Measurements from ENCODE around the gene ARNT2. TPM values are rescaled to one million over a fixed set of nuclear protein-coding genes. Genes with fewer than 3 reads are reported as not detected.

The ARNT2 gene
- polyA plus RNA-seq, 1 of the 3 experiments (the other 2 are of a cell fraction) = 17.0 TPM

DNA sequence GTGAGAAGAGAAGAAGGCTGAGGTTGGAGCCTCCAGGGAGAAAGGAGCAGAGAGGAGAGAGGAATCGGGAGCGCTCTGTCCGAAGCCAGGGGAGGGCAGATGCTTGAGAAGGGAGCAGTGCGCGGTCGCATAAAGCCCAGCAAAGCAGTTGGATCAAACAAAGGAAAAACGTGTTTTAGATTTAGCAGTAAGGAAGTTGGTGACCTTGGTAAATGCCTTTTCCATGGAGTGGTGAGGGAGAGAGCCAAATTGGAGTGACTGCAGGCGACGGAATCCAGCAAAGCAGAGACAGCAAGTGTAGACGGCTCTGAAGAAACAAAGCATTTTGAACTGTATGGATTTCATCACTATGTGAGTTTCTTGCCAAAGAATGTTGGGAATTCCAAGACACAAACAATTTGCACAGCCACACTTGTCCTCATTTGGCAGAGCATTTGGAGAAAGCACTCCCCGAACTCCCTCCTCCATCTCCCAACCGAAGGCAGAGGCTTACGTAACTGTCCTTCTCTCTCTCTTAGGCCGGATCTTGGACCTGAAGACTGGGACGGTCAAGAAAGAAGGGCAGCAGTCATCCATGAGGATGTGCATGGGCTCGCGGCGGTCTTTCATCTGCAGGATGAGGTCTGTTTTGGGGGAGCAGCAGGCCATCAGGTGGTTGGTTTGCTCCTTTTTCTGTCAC lies 103.6 kb downstream of the ARNT2 start:
- no peaks in the 10 kb centered on the region for H3F3A ChIP-seq (replicated peaks; ENCODE audit: insufficient read depth)
- POLR2A ChIA-PET = no interaction called here
- H3K9me2 ChIP-seq = no peaks in the 10 kb centered on the region
- no peaks in the 10 kb centered on the region for H3K27me3 ChIP-seq (ENCODE audit: insufficient read depth)
- no peak overlapping the region for H3K9ac ChIP-seq
- no peaks in the 10 kb centered on the region for H3K79me2 ChIP-seq (ENCODE audit: insufficient read depth)
- 85% methylated on average over 18 of the region's 18 CpGs for WGBS (ENCODE audit: low lambda C conversion rate)
- peaks cover 0 to 9% of the 10 kb centered on the region in 2 experiments; a peak in 1 of 4 replicates for H3K4me1 ChIP-seq (ENCODE audit: control insufficient read depth in 1 of 2, insufficient read depth in 2 of 2, low read depth in 1 of 2, low read length in 1 of 2)
- H3K4me2 ChIP-seq = no peak overlapping the region
- CTCF ChIA-PET = interaction anchor here (2.9 kb wide), 1 partner anchor 52 kb away, joined by 8 read pairs; no protein-coding TSS in a partner anchor
- H3K36me3 ChIP-seq (replicated peaks in 1 of 2; ENCODE audit: control insufficient read depth in 1 of 2, insufficient read depth in 2 of 2, low read length in 1 of 2) = peaks cover 0 to 13% of the 10 kb centered on the region in 2 experiments
- no peak overlapping the region for H3K4me3 ChIP-seq (ENCODE audit: low read depth in 2 of 2, low read length in 1 of 2)
- no peak for DNase-seq
- H3K9me3 ChIP-seq = no peaks in the 10 kb centered on the region
- H4K20me1 ChIP-seq (ENCODE audit: insufficient read depth) = no peaks in the 10 kb centered on the region
- H3K27ac ChIP-seq (ENCODE audit: low read depth in 2 of 2, low read length in 1 of 2) = peak overlapping the region in 1 of 2 experiments; percentile 25; a peak in 1 of 4 replicates
- TF ChIP-seq EP300 (IDR thresholded peaks at IDR 0.05; ENCODE audit: borderline replicate concordance in 1 of 2, low read depth in 1 of 2, low read length in 1 of 2) = peak in 1 of 2 experiments; percentile 39; a peak in 1 of 4 replicates
- TF ChIP-seq TCF12 (IDR thresholded peaks at IDR 0.05) = peak; percentile 58; the same call in 1 of the 2 replicates
- peak; percentile 46 for TF ChIP-seq NFIC (IDR thresholded peaks at IDR 0.05; ENCODE audit: borderline replicate concordance)
- TF ChIP-seq, protein P1, sequence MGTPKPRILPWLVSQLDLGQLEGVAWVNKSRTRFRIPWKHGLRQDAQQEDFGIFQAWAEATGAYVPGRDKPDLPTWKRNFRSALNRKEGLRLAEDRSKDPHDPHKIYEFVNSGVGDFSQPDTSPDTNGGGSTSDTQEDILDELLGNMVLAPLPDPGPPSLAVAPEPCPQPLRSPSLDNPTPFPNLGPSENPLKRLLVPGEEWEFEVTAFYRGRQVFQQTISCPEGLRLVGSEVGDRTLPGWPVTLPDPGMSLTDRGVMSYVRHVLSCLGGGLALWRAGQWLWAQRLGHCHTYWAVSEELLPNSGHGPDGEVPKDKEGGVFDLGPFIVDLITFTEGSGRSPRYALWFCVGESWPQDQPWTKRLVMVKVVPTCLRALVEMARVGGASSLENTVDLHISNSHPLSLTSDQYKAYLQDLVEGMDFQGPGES (IDR thresholded peaks at IDR 0.05; ENCODE audit: low read depth, low read length) = no peak
- no peak overlapping the region for H2AFZ ChIP-seq (ENCODE audit: low read depth)

DNA sequence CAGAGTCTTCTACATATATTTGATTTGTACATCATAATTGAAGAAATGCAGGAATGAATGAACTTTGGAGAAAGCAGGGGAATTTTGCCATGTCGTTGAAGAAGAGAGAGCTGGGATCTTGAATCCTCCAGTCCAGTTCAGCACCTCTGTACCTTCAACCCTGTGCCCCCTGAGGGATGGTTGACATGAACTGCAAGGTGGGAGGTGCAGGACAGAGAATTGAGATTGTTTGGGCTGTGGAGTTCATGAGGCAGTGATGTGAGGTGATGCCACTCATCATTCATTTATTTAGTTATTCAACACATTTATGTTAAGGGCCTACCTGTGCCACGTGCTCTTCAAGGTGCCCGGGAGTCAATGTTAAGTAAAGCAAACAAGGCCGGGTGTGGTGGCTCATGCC lies 104.6 kb downstream of the ARNT2 start:
- H3K36me3 ChIP-seq (replicated peaks in 1 of 2; ENCODE audit: control insufficient read depth in 1 of 2, insufficient read depth in 2 of 2, low read length in 1 of 2) = peaks cover 0 to 13% of the 10 kb centered on the region in 2 experiments
- H3K27ac ChIP-seq (ENCODE audit: low read depth in 2 of 2, low read length in 1 of 2) = no peak overlapping the region
- no peak for TF ChIP-seq NRF1 (IDR thresholded peaks at IDR 0.05; ENCODE audit: low read depth, low read length)
- no peak for TF ChIP-seq RXRA (IDR thresholded peaks at IDR 0.05; ENCODE audit: borderline replicate concordance, low read depth)
- TF ChIP-seq, protein P2, sequence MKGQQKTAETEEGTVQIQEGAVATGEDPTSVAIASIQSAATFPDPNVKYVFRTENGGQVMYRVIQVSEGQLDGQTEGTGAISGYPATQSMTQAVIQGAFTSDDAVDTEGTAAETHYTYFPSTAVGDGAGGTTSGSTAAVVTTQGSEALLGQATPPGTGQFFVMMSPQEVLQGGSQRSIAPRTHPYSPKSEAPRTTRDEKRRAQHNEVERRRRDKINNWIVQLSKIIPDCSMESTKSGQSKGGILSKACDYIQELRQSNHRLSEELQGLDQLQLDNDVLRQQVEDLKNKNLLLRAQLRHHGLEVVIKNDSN (IDR thresholded peaks at IDR 0.05; ENCODE audit: borderline replicate concordance, low read depth) = no peak
- TF ChIP-seq, protein P3, sequence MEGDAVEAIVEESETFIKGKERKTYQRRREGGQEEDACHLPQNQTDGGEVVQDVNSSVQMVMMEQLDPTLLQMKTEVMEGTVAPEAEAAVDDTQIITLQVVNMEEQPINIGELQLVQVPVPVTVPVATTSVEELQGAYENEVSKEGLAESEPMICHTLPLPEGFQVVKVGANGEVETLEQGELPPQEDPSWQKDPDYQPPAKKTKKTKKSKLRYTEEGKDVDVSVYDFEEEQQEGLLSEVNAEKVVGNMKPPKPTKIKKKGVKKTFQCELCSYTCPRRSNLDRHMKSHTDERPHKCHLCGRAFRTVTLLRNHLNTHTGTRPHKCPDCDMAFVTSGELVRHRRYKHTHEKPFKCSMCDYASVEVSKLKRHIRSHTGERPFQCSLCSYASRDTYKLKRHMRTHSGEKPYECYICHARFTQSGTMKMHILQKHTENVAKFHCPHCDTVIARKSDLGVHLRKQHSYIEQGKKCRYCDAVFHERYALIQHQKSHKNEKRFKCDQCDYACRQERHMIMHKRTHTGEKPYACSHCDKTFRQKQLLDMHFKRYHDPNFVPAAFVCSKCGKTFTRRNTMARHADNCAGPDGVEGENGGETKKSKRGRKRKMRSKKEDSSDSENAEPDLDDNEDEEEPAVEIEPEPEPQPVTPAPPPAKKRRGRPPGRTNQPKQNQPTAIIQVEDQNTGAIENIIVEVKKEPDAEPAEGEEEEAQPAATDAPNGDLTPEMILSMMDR (IDR thresholded peaks at IDR 0.05) = no peak
- TF ChIP-seq JUND (IDR thresholded peaks at IDR 0.05) = no peak
- TF ChIP-seq, protein P4, sequence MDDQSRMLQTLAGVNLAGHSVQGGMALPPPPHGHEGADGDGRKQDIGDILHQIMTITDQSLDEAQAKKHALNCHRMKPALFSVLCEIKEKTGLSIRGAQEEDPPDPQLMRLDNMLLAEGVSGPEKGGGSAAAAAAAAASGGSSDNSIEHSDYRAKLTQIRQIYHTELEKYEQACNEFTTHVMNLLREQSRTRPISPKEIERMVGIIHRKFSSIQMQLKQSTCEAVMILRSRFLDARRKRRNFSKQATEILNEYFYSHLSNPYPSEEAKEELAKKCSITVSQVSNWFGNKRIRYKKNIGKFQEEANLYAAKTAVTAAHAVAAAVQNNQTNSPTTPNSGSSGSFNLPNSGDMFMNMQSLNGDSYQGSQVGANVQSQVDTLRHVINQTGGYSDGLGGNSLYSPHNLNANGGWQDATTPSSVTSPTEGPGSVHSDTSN (IDR thresholded peaks at IDR 0.05) = no peak
- TF ChIP-seq FOXJ3 (CRISPR knock-in tag; IDR thresholded peaks at IDR 0.05) = no peak
- no peak for TF ChIP-seq TCF12 (IDR thresholded peaks at IDR 0.05)
- no peak for TF ChIP-seq SIN3A (IDR thresholded peaks at IDR 0.05; ENCODE audit: borderline replicate concordance, low read depth, low read length)
- TF ChIP-seq MXI1 (IDR thresholded peaks at IDR 0.05; ENCODE audit: low read depth, low read length) = no peak
- TF ChIP-seq, protein P5, sequence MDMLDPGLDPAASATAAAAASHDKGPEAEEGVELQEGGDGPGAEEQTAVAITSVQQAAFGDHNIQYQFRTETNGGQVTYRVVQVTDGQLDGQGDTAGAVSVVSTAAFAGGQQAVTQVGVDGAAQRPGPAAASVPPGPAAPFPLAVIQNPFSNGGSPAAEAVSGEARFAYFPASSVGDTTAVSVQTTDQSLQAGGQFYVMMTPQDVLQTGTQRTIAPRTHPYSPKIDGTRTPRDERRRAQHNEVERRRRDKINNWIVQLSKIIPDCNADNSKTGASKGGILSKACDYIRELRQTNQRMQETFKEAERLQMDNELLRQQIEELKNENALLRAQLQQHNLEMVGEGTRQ (IDR thresholded peaks at IDR 0.05; ENCODE audit: borderline replicate concordance, low read depth, low read length) = no peak
- TF ChIP-seq SMC3 (IDR thresholded peaks at IDR 0.05; ENCODE audit: low read depth, low read length) = no peak
- no peak for TF ChIP-seq FOXM1 (IDR thresholded peaks at IDR 0.05; ENCODE audit: low read depth)
- no peak for TF ChIP-seq MEF2A (IDR thresholded peaks at IDR 0.05; ENCODE audit: borderline replicate concordance, low read depth)
- no peak for TF ChIP-seq TEAD4 (IDR thresholded peaks at IDR 0.05; ENCODE audit: borderline replicate concordance, insufficient read depth)
- no peak for TF ChIP-seq EZH2phosphoT487 (IDR thresholded peaks at IDR 0.05; ENCODE audit: borderline replicate concordance, low read depth)
- no peak for TF ChIP-seq YY1 (IDR thresholded peaks at IDR 0.05; ENCODE audit: low read depth)
- TF ChIP-seq GATA2 (CRISPR knock-in tag; IDR thresholded peaks at IDR 0.05) = no peak
- no peak overlapping the region for H2AFZ ChIP-seq (ENCODE audit: low read depth)
- no peak for DNase-seq
- H3K4me2 ChIP-seq = no peak overlapping the region
- no peak overlapping the region for H3K4me3 ChIP-seq (ENCODE audit: low read depth in 2 of 2, low read length in 1 of 2)
- H3K79me2 ChIP-seq (ENCODE audit: insufficient read depth) = no peaks in the 10 kb centered on the region
- no peaks in the 10 kb centered on the region for H3F3A ChIP-seq (replicated peaks; ENCODE audit: insufficient read depth)
- WGBS (ENCODE audit: low lambda C conversion rate) = 88% methylated on average over 4 of the region's 4 CpGs
- no peaks in the 10 kb centered on the region for H3K9me3 ChIP-seq
- peaks cover 0 to 7% of the 10 kb centered on the region in 2 experiments; a peak in 1 of 4 replicates for H3K4me1 ChIP-seq (ENCODE audit: control insufficient read depth in 1 of 2, insufficient read depth in 2 of 2, low read depth in 1 of 2, low read length in 1 of 2)
- no peaks in the 10 kb centered on the region for H4K20me1 ChIP-seq (ENCODE audit: insufficient read depth)
- no peak overlapping the region for H3K9ac ChIP-seq
- POLR2A ChIA-PET = no interaction called here
- CTCF ChIA-PET = no interaction called here
- no peaks in the 10 kb centered on the region for H3K9me2 ChIP-seq
- H3K27me3 ChIP-seq (ENCODE audit: insufficient read depth) = no peaks in the 10 kb centered on the region
